Keratinocyte (primary cell): Measurements from ENCODE around the gene LSM12.

Source experiments
- EZH2 ChIP-seq: IDR thresholded peaks from one replicate; pipeline ENCODE4 v1.6.1; 2012; ENCODE audit warnings: inconsistent platforms, mild to moderate bottlenecking, low read length, moderate library complexity
- TF ChIP-seq, protein P1 (sequence below), 3 experiments: IDR thresholded peaks in 1 of 3; conservative IDR thresholded peaks in 1 of 3; optimal IDR thresholded peaks in 1 of 3; 2 replicates in 2 of 3; 3 replicates in 1 of 3; pipeline versions ENCODE3 to v1.5.1; 2011; ENCODE audit warnings: low read length in 3 of 3, mild to moderate bottlenecking in 3 of 3, moderate library complexity in 2 of 3, control low read depth in 1 of 3, inconsistent platforms in 1 of 3; ENCODE audit not compliant: insufficient read depth in 2 of 3; ENCODE audit errors: extremely low read depth in 1 of 3

DNA sequence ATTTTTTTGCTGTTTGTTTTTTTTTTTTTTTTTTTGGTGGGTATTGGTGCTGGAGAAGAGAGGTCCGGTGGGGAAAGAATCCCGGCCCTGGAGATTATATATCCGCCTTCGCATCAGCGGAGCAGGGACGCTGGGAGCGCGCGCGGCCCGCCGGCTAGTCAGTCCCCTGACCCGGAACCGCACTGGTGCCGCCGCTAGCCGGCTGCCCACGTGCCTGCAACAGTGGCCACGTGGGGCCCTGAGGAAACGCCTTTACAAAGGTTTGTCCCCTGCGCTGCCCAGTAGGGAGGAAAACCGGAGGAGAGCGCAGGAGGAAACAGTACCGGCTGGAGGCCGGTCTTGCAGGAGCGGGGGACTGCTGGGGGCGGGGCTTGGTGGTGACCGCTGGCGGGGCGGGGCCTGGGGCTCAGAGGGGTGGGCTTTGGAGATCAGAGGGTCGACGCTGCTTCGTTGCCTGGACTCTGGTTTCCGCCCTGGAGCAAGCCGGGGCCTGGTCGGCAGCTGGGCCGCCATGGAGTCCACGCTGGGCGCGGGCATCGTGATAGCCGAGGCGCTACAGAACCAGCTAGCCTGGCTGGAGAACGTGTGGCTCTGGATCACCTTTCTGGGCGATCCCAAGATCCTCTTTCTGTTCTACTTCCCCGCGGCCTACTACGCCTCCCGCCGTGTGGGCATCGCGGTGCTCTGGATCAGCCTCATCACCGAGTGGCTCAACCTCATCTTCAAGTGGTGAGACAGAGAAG is 4.2 kb upstream of the LSM12 start, which contains the start of gene G6PC3:
- TF ChIP-seq, protein P1, sequence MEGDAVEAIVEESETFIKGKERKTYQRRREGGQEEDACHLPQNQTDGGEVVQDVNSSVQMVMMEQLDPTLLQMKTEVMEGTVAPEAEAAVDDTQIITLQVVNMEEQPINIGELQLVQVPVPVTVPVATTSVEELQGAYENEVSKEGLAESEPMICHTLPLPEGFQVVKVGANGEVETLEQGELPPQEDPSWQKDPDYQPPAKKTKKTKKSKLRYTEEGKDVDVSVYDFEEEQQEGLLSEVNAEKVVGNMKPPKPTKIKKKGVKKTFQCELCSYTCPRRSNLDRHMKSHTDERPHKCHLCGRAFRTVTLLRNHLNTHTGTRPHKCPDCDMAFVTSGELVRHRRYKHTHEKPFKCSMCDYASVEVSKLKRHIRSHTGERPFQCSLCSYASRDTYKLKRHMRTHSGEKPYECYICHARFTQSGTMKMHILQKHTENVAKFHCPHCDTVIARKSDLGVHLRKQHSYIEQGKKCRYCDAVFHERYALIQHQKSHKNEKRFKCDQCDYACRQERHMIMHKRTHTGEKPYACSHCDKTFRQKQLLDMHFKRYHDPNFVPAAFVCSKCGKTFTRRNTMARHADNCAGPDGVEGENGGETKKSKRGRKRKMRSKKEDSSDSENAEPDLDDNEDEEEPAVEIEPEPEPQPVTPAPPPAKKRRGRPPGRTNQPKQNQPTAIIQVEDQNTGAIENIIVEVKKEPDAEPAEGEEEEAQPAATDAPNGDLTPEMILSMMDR (optimal IDR thresholded peaks at IDR 0.05 in 1 of 3, IDR thresholded peaks at IDR 0.05 in 1 of 3, conservative IDR thresholded peaks at IDR 0.05 in 1 of 3; ENCODE audit: extremely low read depth in 1 of 3, insufficient read depth in 2 of 3, low read length in 3 of 3), result peak in 1 of 3 experiments; percentile 3
- TF ChIP-seq EZH2, result no peak
